Renal cortex interstitium (tissue), 11 donors: ENCODE results near the gene AHRR. TPM values are rescaled to one million over a fixed set of nuclear protein-coding genes. Genes with fewer than 3 reads are reported as not detected.
A peak's percentile ranks its signal among the peaks of the same experiment; 100 is the strongest.
"Not testable (repeated sequence)": the region's sequence is repeated elsewhere in the genome, so short reads cannot be mapped to it uniquely, and the experiment has no call there.

Experiments used
- DNase-seq, 11 donors: peaks; one replicate each; pipeline ENCODE4 v3.0.0-alpha.2; 2013; ENCODE audit warnings: low read depth in 9 of 11, low spot score in 4 of 11; ENCODE audit errors: extremely low read depth in 1 of 11
- polyA plus RNA-seq, 3 donors: library from polyadenylated mRNA; unstranded; fragments of 120-200 nt; gene quantifications; one replicate each; pipeline ENCODE4 v1.2.1, GENCODE V29; 2013; ENCODE audit not compliant: insufficient read length in 3 of 3

AHRR gene
- polyA plus RNA-seq, 3 donors, result 2.4 to 3.2 (median 3.1) TPM

GRCh38 chr5:472076-472655, 150.7 kb downstream of the AHRR start:
- no peak for DNase-seq

GRCh38 chr5:472656-473550, 151.4 kb downstream of the AHRR start:
- peak in 10 of 11 donors; percentile 49 to 79 (median 68) for DNase-seq

GRCh38 chr5:473551-474192, 152.2 kb downstream of the AHRR start:
- DNase-seq, result peak in 1 of 11 donors; percentile 27

- not testable (repeated sequence) for DNase-seq
Observed at GRCh38 chr5:474232-474839, 152.8 kb downstream of the AHRR start.

- DNase-seq, result no peak
Observed at GRCh38 chr5:474840-475661, 153.5 kb downstream of the AHRR start.

- no peak for DNase-seq
Observed at GRCh38 chr5:475704-476101, 154.2 kb downstream of the AHRR start.

- DNase-seq, result no peak
Observed at GRCh38 chr5:476102-476813, 154.7 kb downstream of the AHRR start.

GRCh38 chr5:476814-477175, 155.3 kb downstream of the AHRR start:
- no peak for DNase-seq

GRCh38 chr5:477247-477646, 155.7 kb downstream of the AHRR start:
- no peak for DNase-seq

GRCh38 chr5:477871-478270, 156.4 kb downstream of the AHRR start:
- DNase-seq, result no peak

GRCh38 chr5:478369-478981, 157.0 kb downstream of the AHRR start:
- DNase-seq, result no peak

- DNase-seq, result no peak
Observed at GRCh38 chr5:478982-479535, 157.5 kb downstream of the AHRR start.

- no peak for DNase-seq
Observed at GRCh38 chr5:479566-480319, 158.2 kb downstream of the AHRR start.

- no peak for DNase-seq
Observed at GRCh38 chr5:481347-481746, 159.8 kb downstream of the AHRR start.

- no peak for DNase-seq
Observed at GRCh38 chr5:482021-482420, 160.5 kb downstream of the AHRR start.

- DNase-seq, result no peak
Observed at GRCh38 chr5:482506-482905, 161.0 kb downstream of the AHRR start.

GRCh38 chr5:483011-483410, 161.5 kb downstream of the AHRR start:
- no peak for DNase-seq
